ENCODE data around the gene FLACC1. TPM values are rescaled to one million over a fixed set of nuclear protein-coding genes. Genes with fewer than 3 reads are reported as not detected.

Gene FLACC1
- total and polyA plus RNA-seq, 2 experiments from 2014 or later = 1.4 to 2.3 TPM

GRCh38 chr2:201269764-201270163 lies 87.4 kb downstream of the FLACC1 start:
- no peak overlapping the region for H2AFZ ChIP-seq
- 80 to 84% methylated on average over 2 of the region's 2 CpGs for WGBS, 2 experiments (ENCODE audit: low coverage in 1 of 2, low lambda C conversion rate in 2 of 2, missing lambda C conversion rate in 2 of 2)
- H3K9ac ChIP-seq = no peak overlapping the region
- H3K79me2 ChIP-seq (ENCODE audit: insufficient read depth) = peaks cover 22% of the 10 kb centered on the region
- no peaks in the 10 kb centered on the region for H4K20me1 ChIP-seq (ENCODE audit: insufficient read depth)
- TF ChIP-seq EZH2phosphoT487 (IDR thresholded peaks at IDR 0.05; ENCODE audit: insufficient read depth, low read depth) = no peak
- TF ChIP-seq EZH2 (IDR thresholded peaks at IDR 0.05; ENCODE audit: insufficient read depth, poor library complexity, severe bottlenecking) = no peak
- H3K27me3 ChIP-seq (replicated peaks; ENCODE audit: insufficient read depth) = no peaks in the 10 kb centered on the region
- H3K36me3 ChIP-seq (ENCODE audit: low read depth) = 0 out of 2 replicates have a peak, but pooled peaks cover 4% of the 10 kb centered on the region
- no peaks in the 10 kb centered on the region for H3K9me3 ChIP-seq (ENCODE audit: low read depth)
- H3K4me3 ChIP-seq = no peak overlapping the region
- H3F3A ChIP-seq (ENCODE audit: insufficient read depth) = no peaks in the 10 kb centered on the region
- H3K9me2 ChIP-seq (ENCODE audit: insufficient read depth) = no peaks in the 10 kb centered on the region
- no peak overlapping the region for H3K27ac ChIP-seq
- 0 out of 2 replicates have a peak, but pooled peaks cover under 1% of the 10 kb centered on the region for H3K4me1 ChIP-seq (ENCODE audit: insufficient read depth)
- in situ Hi-C loops (cut with MboI) = no loop called here
- no peak overlapping the region for H3K4me2 ChIP-seq (ENCODE audit: unreplicated experiment)
- DNase-seq = no peak

GRCh38 chr2:201267278-201268030 lies 89.7 kb downstream of the FLACC1 start:
- no peak for TF ChIP-seq EZH2 (IDR thresholded peaks at IDR 0.05; ENCODE audit: insufficient read depth, poor library complexity, severe bottlenecking)
- no peak for TF ChIP-seq EZH2phosphoT487 (IDR thresholded peaks at IDR 0.05; ENCODE audit: insufficient read depth, low read depth)
- Histone ChIP-seq H2AFZ (no peak overlapping the region), H3K79me2 (ENCODE audit: insufficient read depth) (peaks cover 45% of the 10 kb centered on the region), H3K4me1 (ENCODE audit: insufficient read depth) (peaks cover 21% of the 10 kb centered on the region), H4K20me1 (ENCODE audit: insufficient read depth) (no peaks in the 10 kb centered on the region), H3K27ac (no peak overlapping the region), H3K27me3 (replicated peaks; ENCODE audit: insufficient read depth) (no peaks in the 10 kb centered on the region), H3K9me2 (ENCODE audit: insufficient read depth) (no peaks in the 10 kb centered on the region), H3F3A (ENCODE audit: insufficient read depth) (peaks cover 8% of the 10 kb centered on the region; the same call in 1 of the 2 replicates), H3K4me3 (no peak overlapping the region), H3K36me3 (ENCODE audit: low read depth) (no peaks in the 10 kb centered on the region), H3K4me2 (ENCODE audit: unreplicated experiment) (no peak overlapping the region), H3K9ac (no peak overlapping the region), H3K9me3 (ENCODE audit: low read depth) (no peaks in the 10 kb centered on the region)
- in situ Hi-C loops (cut with MboI) = no loop called here
- 88 to 93% methylated on average over 12 of the region's 12 CpGs for WGBS, 2 experiments (ENCODE audit: low coverage in 1 of 2, low lambda C conversion rate in 2 of 2, missing lambda C conversion rate in 2 of 2)
- no peak for DNase-seq

GRCh38 chr2:201266629-201267028 lies 90.5 kb downstream of the FLACC1 start:
- no peaks in the 10 kb centered on the region for H3K9me3 ChIP-seq (ENCODE audit: low read depth)
- in situ Hi-C loops (cut with MboI) = no loop called here
- H3K79me2 ChIP-seq (ENCODE audit: insufficient read depth) = peaks cover 53% of the 10 kb centered on the region
- no peaks in the 10 kb centered on the region for H3K36me3 ChIP-seq (ENCODE audit: low read depth)
- no peak overlapping the region for H3K4me2 ChIP-seq (ENCODE audit: unreplicated experiment)
- peaks cover 8% of the 10 kb centered on the region; the same call in 1 of the 2 replicates for H3F3A ChIP-seq (ENCODE audit: insufficient read depth)
- TF ChIP-seq EZH2phosphoT487 (IDR thresholded peaks at IDR 0.05; ENCODE audit: insufficient read depth, low read depth) (no peak), EZH2 (IDR thresholded peaks at IDR 0.05; ENCODE audit: insufficient read depth, poor library complexity, severe bottlenecking) (no peak)
- no peak overlapping the region for H2AFZ ChIP-seq
- H3K9ac ChIP-seq = no peak overlapping the region
- WGBS, 2 experiments (ENCODE audit: low coverage in 1 of 2, low lambda C conversion rate in 2 of 2, missing lambda C conversion rate in 2 of 2) = 100% methylated on average over 2 of the region's 2 CpGs
- H3K4me1 ChIP-seq (ENCODE audit: insufficient read depth) = peaks cover 22% of the 10 kb centered on the region
- no peak for DNase-seq
- H3K27ac ChIP-seq = no peak overlapping the region
- no peak overlapping the region for H3K4me3 ChIP-seq
- no peaks in the 10 kb centered on the region for H4K20me1 ChIP-seq (ENCODE audit: insufficient read depth)
- H3K9me2 ChIP-seq (ENCODE audit: insufficient read depth) = no peaks in the 10 kb centered on the region
- no peaks in the 10 kb centered on the region for H3K27me3 ChIP-seq (replicated peaks; ENCODE audit: insufficient read depth)

GRCh38 chr2:201264472-201265173 lies 92.5 kb downstream of the FLACC1 start:
- TF ChIP-seq EZH2phosphoT487 (IDR thresholded peaks at IDR 0.05; ENCODE audit: insufficient read depth, low read depth) = no peak
- TF ChIP-seq EZH2 (IDR thresholded peaks at IDR 0.05; ENCODE audit: insufficient read depth, poor library complexity, severe bottlenecking) = no peak
- Histone ChIP-seq H3K9me3 (ENCODE audit: low read depth) (no peaks in the 10 kb centered on the region), H3K4me2 (ENCODE audit: unreplicated experiment) (peak overlapping the region; percentile 53), H3K9ac (no peak overlapping the region), H3K9me2 (ENCODE audit: insufficient read depth) (no peaks in the 10 kb centered on the region), H3K4me1 (ENCODE audit: insufficient read depth) (peaks cover 33% of the 10 kb centered on the region), H3K27me3 (replicated peaks; ENCODE audit: insufficient read depth) (no peaks in the 10 kb centered on the region), H3K36me3 (ENCODE audit: low read depth) (no peaks in the 10 kb centered on the region), H3K4me3 (no peak overlapping the region), H4K20me1 (ENCODE audit: insufficient read depth) (no peaks in the 10 kb centered on the region), H3K79me2 (ENCODE audit: insufficient read depth) (peaks cover 73% of the 10 kb centered on the region), H3F3A (ENCODE audit: insufficient read depth) (peaks cover 8% of the 10 kb centered on the region; the same call in 1 of the 2 replicates), H2AFZ (no peak overlapping the region), H3K27ac (peak overlapping the region; percentile 22; the same call in 1 of the 2 replicates)
- in situ Hi-C loops (cut with MboI) = no loop called here
- DNase-seq = peak; percentile 52
- WGBS, 2 experiments (ENCODE audit: low coverage in 1 of 2, low lambda C conversion rate in 2 of 2, missing lambda C conversion rate in 2 of 2) = 91 to 97% methylated on average over 7 of the region's 7 CpGs
